NCI-H748 treated with DMSO at 0.1 percent for 48 hours (cell line): ENCODE results near the gene JPH2.
A peak's percentile ranks its signal among the peaks of the same experiment; 100 is the strongest.

Experiments used
- DNase-seq: peaks from one replicate; lab custom pipeline; 2025; lab: John Stamatoyannopoulos, UW

JPH2 gene

DNA sequence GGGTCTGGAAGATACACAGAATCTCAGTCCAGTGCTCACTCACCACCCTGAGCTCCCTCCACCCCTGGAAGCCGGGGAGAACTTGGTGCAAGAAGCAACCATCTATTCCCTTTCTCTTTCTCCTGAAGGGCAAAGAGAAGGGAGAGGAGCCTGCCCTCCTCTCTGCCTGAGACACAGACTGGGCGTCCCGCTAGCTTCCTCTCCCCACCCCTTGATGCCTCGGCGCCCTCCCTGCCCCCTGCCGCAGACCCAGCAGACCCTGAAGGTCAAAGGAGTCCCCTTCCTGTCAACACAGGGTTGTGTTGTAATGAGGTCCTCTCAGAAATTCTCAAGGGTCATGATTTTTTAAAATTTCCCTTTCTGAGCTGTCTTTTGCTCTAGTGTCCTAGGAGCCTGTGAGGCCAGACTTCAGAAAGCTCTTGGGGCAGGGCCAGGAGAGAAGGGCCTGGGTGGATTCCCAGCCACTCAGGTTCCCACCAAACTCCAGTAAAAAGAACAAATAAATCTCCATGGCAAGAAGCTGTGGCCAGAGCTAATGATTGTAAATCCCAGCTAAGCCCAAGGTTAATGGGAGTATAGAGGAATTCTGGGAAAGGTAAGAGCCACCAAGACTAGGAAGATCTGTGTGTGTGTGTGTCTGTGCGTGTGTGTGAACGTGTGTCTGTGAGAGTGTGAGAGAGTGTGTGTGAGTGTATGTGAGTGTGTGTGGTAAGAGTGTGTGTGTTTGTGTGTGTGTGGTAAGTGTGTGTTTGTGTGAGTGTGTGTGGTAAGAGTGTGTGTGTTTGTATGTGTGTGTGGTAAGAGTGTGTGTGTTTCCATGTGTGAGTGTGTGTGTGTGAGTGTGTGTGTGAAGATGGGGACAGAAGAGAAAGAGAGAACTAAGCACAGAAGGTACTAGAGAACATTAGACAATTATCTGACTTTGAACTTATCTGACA is 1.1 kb upstream of the JPH2 start:
- DNase-seq, result no peak

DNA sequence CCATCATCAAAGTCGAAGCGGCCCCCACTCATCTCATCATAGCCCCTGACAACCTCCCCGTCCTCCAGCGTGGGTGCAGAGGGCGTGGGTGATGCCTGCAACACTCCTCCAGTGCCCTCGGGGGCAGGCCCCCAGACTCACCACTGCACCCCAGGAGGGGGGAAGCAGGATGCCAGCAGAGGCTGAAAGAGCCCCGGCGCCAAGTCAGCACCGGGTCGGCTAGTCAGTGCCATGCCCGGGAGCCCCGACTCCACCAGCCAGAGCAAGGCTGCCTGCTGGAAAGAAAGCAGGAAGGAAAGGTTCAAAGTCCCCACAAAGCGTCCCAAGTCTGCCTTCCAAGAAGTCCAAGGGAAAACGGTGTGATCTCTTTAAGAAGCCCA is 324 bp downstream of the JPH2 start:
- no peak for DNase-seq

DNA sequence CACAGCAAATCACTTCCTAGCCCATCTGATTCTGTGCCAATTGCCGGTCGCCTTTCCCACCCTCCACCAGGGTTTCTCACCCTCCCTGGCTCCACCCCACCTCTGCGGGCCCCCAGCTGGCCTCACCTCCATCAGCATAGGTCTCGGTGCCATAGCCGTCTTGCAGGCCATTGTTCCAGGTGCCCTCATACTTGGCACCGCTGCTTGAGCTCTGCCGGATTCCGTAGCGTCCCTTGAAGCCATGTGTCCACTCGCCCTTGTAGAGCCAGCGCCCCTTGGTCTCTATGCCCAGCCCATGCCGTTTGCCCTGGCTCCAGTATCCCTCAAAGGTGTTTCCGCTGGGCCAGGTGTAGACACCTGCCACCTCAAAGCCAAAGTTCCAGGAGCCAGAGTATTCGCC is 787 bp downstream of the JPH2 start:
- DNase-seq, result no peak

DNA sequence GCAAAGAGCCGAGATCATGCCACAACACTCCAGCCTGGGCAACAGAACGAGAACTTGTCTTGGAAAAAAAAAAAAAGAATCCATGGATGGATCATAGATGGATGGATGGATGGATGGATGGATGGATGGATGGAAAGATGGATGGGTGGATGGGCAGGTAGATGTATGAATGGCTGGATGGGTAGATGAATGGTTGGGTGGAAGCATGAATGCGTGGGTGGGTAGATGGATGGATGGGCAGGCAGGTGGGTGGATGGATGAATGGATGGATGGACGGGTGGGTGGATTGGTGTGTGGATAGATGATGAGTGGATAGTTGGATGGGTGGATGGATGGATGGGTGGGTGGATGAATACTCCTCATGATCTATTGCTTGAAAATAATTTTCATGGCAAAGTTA is 1.4 kb downstream of the JPH2 start:
- no peak for DNase-seq

DNA sequence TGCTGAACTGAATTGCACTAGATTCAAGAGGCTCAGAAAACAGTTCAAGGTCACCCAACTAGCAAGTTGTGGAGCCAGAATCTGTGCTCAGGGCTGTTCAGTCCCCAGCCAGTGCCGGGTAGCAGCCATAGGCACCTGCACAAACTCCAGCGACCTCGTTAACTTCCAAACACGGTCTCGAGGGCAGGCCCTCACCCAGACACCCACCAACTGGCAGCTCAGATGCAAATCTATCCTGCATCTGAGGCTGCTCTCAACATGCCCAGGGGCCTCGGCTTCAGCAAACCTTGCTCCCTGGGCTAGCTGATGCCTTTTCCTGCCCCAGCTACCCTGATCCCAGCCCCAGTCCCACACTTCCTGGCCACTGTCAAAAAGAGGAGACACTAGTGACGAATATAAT is 3.7 kb downstream of the JPH2 start:
- no peak for DNase-seq

DNA sequence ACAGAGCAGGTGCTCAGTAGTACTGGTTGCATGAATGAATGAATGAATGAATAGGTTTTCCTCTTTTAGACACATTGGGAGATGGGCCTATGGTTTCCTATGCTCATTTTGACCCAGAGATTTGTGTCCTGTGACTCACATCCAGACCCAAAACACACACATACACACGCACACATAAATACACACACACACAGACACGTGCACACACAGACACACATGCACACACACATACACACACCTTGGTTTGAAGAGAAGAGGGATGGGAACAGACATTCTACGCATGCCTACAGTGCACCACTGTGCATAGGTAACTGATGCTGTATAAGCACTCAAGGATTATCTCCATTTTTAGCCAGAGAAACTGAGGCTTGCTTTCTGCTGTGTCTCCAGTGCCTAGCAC is 4.1 kb downstream of the JPH2 start:
- no peak for DNase-seq

DNA sequence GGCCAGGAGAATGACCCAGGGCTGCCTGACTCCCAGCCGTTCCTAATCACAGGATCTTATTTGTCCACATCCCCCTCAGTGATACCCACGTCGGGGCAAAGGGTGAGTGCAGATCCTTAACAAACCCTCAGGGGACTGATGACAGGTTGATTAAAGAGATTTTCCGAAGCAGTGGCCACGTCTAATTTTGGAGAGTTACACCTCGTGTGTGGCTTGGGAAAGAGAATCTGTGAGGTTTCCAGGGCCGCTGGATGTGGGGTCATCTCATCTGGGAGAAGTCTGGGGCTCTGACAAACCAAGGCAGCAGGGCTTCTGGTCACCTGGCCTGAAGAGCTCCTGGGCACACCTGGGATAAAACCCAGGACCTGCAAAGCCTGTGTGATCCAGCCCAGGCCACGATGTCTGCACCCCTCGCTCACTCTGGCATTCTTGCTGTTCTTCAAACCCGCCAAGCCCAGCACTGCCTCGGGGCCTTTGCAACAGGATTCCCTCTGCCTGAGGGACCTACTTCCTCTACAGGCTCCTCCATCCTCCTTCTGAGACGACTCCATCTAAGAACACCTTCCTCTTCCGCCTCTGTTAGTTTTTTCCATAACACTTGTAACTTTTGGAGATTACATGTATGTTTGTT is 4.7 kb downstream of the JPH2 start:
- no peak for DNase-seq

DNA sequence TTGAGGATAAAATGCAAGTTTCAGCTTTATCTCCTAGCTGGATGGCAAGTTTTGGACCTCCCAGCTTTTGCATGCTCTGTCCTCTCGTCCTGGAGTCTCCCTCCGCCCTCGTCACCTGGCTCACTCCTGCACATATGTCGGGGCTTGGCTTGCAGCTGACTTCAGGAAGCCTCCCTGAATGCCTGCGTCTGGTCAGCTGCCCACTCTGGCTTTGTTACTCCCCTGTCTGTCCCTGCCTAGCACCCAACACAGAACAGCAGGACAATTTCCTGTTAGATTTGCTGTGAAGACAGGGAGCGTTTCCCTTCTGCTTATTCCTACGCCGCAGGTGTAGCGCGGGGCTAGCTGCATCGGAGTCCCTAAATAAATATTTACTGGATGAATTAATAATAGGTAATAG is 5.4 kb downstream of the JPH2 start:
- peak; percentile 19 for DNase-seq

DNA sequence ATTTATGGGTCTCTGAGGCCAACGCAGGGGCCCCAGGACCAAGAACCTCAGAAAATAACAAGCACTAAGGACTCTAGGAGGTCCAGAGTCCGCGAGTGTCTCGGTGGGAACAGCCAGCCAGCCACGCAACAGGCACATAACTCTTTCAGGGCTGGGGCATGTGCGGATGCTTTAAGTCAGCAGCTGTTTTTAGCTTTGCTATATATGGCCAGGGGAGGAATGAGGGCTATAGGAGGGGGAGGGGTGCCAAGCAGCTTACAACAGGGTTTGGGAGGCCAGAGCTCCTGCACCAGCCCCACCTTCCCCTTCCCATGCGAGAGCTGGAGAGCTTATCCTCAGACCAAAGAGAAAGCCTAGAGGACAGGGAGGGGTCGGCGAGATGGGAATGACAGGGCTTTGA is 6.2 kb downstream of the JPH2 start:
- DNase-seq, result no peak

DNA sequence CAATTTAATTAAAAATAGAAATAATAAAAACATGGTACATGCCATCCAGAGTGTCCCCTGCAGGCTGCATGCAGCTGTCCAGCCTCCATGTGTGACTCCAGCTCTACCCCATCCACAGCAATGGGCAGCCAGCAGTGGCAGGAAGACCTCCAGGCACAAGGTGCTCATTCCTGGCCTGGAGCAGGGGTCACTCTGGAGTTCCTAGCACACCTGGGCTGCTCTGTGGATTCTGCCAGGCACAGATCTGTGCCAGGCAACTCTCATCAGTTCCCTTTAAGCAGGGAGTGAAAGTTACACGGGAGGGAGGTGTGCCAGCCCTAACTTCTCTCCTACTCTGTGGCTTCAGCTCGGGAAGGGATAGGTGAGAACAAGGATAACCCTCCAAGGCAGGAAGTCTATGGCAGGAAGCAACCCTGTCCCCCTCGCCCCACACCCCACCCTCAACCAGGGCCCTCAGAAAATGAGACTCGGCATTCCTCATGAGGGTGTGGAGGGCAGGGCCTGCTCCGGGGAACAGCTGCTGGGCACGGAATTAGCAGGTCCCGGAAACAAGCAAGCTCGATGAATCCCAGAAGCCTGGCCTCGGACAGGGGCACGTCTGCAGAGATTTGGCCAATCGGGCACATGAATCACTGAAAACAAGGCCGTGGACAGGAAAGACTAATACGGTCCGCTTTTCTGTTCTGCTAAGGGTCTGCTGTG is 10.0 kb downstream of the JPH2 start:
- no peak for DNase-seq

DNA sequence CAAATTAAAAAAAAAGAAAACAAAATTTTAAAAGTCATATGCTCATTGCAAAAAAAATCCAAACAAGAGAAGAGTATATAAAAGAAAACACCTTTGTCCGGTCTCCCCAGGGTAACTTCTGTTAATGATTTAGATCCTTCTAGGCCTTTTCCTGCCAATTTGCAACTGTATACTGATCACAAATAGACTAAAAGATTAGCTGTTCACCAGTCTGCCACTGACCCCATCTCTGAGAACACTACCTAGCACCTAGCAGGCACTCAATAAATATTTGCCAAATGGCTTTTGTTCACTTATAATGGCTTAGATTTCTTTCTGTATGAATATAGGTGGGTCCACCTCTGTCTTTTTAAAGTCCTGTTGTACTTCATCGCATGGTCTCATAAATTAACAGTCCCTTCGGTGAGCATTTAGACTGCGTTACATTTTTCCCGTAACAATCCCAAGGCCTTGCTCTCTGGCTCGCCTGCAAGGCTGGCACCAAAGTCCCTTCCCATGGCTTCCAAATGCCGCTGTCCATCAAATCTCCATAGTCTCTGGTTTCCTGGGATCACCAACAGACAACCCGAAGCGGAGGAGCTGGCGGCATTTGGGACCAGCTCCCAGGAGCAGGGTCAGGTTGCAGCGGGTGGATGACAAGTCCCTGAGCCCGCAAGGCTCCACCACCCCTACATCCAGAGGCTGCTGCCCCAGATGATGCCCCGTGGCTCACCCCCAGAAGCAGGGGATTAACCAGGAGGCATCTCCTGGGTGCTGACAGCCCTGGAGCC is 11.8 kb downstream of the JPH2 start:
- DNase-seq, result no peak

DNA sequence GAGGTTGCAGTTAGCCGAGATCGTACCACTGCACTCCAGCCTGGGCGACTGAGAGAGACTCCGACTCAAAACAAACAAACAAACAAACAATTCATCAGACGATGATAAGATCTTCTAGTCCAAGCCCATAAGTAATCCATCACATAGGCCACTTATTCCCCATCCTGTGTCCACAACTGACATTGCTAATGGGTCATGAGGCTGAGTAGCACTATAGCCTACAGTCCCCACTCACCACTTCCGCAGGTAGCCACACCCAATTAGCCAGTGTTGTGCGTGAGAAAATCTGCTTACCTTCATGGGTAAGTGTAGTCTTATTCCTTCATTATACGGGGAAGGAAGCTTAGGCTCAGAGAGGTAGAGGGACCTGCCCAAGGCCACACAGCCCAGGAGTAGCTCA is 13.1 kb downstream of the JPH2 start:
- DNase-seq, result no peak

DNA sequence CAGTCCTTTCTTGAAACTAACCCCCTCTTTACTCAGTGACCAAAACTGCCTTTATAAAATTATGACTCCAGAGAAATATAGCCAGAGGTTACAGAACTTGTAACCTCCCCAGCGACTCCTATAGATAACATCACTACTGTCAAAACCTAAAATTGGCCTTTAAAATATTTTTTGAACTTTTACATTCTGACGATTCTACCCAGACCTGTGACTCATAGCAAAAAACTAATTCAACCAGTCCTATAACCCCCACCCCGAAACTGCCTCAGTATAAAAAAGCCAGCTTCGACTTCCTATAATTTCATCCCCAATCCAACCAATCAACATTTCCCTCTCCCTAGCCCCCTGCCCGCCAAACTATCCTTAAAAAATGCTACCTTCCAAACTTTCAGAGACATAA is 13.9 kb downstream of the JPH2 start:
- DNase-seq, result no peak

DNA sequence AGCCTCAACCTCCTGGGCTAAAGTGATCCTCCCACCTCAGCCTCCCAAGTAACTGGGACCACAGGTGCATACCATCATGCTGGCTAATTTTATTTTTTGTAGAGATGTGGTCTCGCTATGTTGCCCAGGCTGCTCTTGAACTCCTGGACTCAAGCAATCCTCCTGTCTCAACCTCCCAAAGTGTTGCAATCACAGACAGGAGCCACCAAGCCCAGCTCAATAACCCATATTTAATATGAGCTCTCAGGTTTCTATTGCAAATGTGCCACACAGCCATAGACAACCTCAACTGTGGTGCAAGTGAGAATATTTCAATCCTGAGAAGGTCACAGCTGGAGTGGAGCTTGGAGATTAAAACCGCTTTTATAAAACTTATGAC is 14.4 kb downstream of the JPH2 start:
- no peak for DNase-seq

DNA sequence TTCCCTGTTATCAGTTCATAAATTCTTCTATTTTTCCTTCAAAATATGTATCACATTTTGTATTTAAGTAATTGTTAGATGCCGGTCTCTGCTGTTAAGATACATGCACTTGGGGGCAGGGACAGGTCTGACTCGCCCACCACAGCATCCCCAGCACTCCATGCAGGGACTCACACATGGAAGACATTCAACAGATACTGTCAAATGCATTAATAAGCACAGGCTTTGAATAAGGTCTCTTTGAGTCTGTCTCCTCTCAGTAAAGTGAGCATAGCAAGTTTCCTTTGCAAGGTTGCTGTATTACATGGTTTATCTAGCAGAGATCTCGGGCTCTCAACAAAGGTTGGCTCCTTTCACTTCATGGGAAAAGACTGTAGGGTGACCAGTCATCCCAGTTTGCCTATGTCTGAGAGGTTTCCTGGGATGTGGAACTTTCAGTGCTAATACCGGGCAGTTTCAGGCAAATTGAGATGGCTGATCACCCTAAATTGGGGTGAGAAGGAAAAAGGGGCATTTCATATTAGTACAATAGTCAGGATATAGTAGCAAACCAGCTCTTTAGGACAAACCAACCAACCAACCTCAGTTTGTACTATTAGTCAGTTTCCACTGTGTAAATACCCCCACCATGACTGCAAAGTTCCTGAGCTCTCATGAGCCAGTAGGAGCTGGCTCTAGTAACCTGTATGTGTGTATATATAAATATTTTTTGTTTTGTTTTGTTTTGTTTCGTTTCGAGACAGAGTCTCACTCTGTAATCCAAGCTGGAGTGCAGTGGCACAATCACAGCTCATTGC is 15.0 kb downstream of the JPH2 start:
- DNase-seq, result no peak

DNA sequence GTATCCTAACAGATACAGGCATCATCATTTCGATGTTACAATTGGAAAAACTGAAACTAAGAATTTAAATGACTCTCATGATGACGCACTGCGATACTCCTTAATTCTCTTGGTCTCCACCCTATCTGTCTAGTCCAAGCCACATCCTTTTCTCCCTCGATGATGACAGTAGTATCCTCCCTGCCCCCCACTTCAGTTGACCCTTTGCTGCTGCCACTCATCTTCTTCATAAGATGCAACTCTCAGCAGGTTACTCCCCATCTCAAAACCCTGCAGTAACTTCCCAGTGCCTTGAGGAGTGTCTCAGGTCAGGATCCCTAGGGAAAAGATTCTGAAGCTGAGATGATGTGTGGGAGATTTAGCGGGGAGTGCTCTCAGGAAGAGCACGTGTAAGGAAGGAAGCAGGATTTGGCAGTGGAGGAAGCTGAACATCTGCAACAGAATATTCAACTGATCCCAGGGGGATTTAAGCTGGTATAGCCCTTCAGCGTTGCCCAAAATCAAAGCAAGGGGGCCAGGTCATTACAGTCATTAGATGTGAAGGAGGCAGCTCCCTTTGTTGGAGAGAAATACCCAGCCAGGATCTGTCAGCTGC is 16.1 kb downstream of the JPH2 start:
- no peak for DNase-seq

DNA sequence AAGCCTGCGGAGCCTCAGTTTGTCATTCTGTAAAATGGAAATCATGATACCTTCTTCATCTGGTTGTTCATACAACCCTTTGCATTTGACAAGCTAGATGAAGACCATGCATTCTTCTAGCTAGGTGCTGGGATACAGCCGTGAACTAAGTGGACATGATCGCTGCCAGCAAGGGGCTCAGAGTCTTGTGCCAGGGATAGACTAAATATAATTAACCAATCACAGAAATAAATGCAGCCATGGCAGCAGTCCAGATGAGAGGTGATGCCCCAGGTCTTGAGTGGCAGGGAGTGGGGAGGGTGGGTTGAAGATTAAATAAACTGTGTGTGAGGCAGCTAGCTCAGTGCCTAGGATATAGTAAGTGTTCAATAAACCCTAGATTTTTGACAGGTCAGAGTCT is 19.3 kb downstream of the JPH2 start:
- no peak for DNase-seq

DNA sequence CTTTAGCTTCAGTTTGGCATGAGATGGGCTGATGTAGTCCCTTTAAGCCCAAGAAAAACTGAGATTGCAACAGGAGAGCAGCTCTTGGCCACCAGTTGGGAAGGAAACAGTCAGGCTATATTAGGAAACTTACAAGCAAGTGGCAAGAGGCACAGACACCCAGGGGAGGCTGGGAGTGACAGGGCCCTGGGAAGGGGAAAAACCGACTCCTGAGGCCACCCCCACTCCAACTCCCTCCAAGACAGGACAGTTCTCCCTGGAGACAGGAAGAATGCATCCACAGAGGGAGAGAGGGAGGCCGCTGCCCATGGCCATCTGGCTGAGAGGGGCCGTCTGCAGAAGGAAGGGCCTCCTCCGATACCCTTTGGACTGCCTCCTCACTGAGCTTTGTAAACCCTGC is 20.5 kb downstream of the JPH2 start:
- no peak for DNase-seq

DNA sequence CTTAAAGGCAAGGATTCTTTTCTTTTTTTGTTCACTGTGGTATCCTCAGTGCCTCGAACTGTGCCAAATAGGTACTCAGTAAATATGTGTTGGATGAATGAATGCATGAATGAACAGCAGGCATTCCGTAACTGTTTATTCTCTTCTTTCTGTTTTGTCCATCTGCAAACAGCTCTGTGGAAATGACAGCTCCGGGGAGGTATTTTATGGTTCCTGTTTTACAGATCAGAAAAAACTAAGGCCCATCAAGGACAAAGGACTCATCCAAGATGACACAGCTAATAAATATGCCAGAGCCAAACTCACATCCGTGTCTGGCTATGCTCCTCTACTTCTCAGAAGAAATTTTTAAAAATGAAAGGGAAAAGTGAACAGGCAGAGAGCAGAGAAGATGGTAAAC is 21.0 kb downstream of the JPH2 start:
- no peak for DNase-seq

DNA sequence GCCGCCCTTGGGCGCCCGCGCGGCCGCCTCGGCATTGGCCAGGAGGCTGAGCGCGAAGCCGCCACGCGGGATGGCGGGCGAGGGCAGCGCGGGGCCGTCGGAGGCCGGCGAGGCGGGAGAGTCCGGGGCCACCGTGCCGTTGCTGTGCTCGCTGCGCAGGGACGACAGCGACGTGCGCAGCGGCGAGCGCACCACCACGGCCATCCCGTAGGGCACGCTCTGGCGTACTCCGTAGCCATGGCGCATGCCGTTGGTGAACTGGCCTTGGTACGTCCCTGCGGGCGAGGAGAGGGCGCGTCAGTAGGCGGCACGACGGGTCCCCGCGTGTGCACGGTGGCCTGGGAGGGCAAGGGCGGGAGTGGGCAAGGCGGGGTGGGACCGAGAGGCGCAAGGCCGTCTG is 26.9 kb downstream of the JPH2 start:
- no peak for DNase-seq

DNA sequence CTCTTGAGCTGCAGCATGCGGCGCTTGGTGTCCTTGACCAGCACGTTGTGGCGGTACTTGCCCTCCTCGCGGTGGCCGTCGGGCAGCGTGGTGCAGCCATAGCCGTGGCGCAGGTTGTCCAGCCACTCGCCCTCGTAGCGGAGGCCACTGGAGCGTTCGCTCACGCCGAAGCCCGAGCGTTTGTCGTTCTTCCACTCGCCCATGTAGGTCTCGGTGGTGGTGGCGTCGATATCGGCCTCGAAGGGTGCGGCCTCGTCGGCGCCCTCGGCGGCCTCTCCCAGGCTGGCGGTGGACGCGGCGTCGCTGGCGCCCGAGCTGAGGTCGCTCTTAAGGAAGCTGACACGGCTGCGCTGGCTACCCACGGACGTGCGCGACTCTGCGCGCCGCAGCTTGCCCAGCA is 27.3 kb downstream of the JPH2 start:
- no peak for DNase-seq
